OCI-M1 (cell line): ENCODE results near the gene LAP3.

Experiments
- DNase-seq: peaks from one replicate; lab custom pipeline; 2025; lab: John Stamatoyannopoulos, UW

The LAP3 gene

GRCh38 chr4:17619416-17620105 is 42.6 kb downstream of the LAP3 start:
- DNase-seq, result no peak

- DNase-seq, result no peak
Measured at GRCh38 chr4:17623451-17624001, 46.5 kb downstream of the LAP3 start.

GRCh38 chr4:17624821-17625220 is 47.8 kb downstream of the LAP3 start:
- no peak for DNase-seq

- DNase-seq, result no peak
Measured at GRCh38 chr4:17630228-17630627, 53.2 kb downstream of the LAP3 start.

GRCh38 chr4:17633600-17633999 is 56.6 kb downstream of the LAP3 start:
- no peak for DNase-seq

GRCh38 chr4:17635056-17635455 is 58.1 kb downstream of the LAP3 start:
- no peak for DNase-seq

- no peak for DNase-seq
Measured at GRCh38 chr4:17636341-17636695, 59.3 kb downstream of the LAP3 start.

- peak; percentile 79 for DNase-seq
Measured at GRCh38 chr4:17636696-17637622, 60.0 kb downstream of the LAP3 start.

GRCh38 chr4:17639136-17639535 is 62.1 kb downstream of the LAP3 start:
- DNase-seq, result no peak

GRCh38 chr4:17642398-17642783 is 65.4 kb downstream of the LAP3 start:
- no peak for DNase-seq

- no peak for DNase-seq
Measured at GRCh38 chr4:17646693-17647092, 69.7 kb downstream of the LAP3 start.

- no peak for DNase-seq
Measured at GRCh38 chr4:17647176-17647806, 70.3 kb downstream of the LAP3 start.

- DNase-seq, result no peak
Measured at GRCh38 chr4:17647927-17648326, 70.9 kb downstream of the LAP3 start.

GRCh38 chr4:17650406-17650805 is 73.4 kb downstream of the LAP3 start:
- no peak for DNase-seq

GRCh38 chr4:17654701-17655100 is 77.7 kb downstream of the LAP3 start:
- no peak for DNase-seq

GRCh38 chr4:17657090-17657489 is 80.1 kb downstream of the LAP3 start:
- no peak for DNase-seq
